ENCODE measurements around the gene PRDM16. TPM values are rescaled to one million over a fixed set of nuclear protein-coding genes. Genes with fewer than 3 reads are reported as not detected.

The PRDM16 gene
- total RNA-seq, 2 donors from 2014 or later, result 0.79 to 6.1 TPM

GRCh38 chr1:3151456-3151855, 82.5 kb downstream of the PRDM16 start:
- Histone ChIP-seq H3K9ac (ENCODE audit: low read depth in 2 of 2, low read length in 2 of 2) (no peak overlapping the region), H3K36me3 (no peaks in the 10 kb centered on the region), H3K4me1 (no peaks in the 10 kb centered on the region), H3K4me3 (no peak overlapping the region), H3K27ac (no peak overlapping the region), H3K9me3 (no peaks in the 10 kb centered on the region), H3K27me3 (no peaks in the 10 kb centered on the region)
- TF ChIP-seq, protein P1, sequence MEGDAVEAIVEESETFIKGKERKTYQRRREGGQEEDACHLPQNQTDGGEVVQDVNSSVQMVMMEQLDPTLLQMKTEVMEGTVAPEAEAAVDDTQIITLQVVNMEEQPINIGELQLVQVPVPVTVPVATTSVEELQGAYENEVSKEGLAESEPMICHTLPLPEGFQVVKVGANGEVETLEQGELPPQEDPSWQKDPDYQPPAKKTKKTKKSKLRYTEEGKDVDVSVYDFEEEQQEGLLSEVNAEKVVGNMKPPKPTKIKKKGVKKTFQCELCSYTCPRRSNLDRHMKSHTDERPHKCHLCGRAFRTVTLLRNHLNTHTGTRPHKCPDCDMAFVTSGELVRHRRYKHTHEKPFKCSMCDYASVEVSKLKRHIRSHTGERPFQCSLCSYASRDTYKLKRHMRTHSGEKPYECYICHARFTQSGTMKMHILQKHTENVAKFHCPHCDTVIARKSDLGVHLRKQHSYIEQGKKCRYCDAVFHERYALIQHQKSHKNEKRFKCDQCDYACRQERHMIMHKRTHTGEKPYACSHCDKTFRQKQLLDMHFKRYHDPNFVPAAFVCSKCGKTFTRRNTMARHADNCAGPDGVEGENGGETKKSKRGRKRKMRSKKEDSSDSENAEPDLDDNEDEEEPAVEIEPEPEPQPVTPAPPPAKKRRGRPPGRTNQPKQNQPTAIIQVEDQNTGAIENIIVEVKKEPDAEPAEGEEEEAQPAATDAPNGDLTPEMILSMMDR (IDR thresholded peaks at IDR 0.05), result no peak
- DNase-seq, result no peak
- intact Hi-C loops (cut with DNase I), result no loop called here

DNA sequence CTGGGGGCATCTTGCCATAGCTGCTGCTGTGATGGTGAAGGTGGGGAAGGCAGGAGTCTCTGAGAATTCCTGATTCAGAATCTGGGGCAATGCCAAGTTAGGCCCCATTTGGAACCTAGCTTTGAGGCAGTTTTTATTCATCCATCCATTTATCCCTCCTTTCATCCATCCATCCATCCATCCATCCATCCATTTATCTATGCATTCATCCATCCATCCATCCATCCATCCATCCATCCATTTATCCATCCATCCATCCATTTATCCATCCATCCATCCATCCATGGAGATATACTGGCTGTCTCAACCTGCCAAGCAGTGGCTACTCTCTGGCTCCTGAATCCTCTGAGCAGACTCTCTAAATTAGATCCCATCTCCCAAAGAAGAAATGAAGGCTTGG, 83.1 kb downstream of the PRDM16 start:
- Histone ChIP-seq H3K4me1 (no peaks in the 10 kb centered on the region), H3K36me3 (no peaks in the 10 kb centered on the region), H3K9ac (ENCODE audit: low read depth in 2 of 2, low read length in 2 of 2) (no peak overlapping the region), H3K27me3 (no peaks in the 10 kb centered on the region), H3K4me3 (no peak overlapping the region), H3K9me3 (no peaks in the 10 kb centered on the region), H3K27ac (no peak overlapping the region)
- TF ChIP-seq, protein P1 (IDR thresholded peaks at IDR 0.05), result no peak
- intact Hi-C loops (cut with DNase I), result no loop called here
- DNase-seq, result no peak

GRCh38 chr1:3153197-3153596, 84.2 kb downstream of the PRDM16 start:
- Histone ChIP-seq H3K4me1 (no peaks in the 10 kb centered on the region), H3K27me3 (no peaks in the 10 kb centered on the region)
- no peak for DNase-seq

GRCh38 chr1:3153902-3154795, 85.1 kb downstream of the PRDM16 start:
- Histone ChIP-seq H3K4me1 (no peaks in the 10 kb centered on the region), H3K4me3 (no peak overlapping the region), H3K9me3 (no peaks in the 10 kb centered on the region), H3K27me3 (no peaks in the 10 kb centered on the region), H3K27ac (no peak overlapping the region), H3K9ac (ENCODE audit: low read depth in 2 of 2, low read length in 2 of 2) (no peak overlapping the region), H3K36me3 (no peaks in the 10 kb centered on the region)
- DNase-seq, result no peak
- TF ChIP-seq, protein P1 (IDR thresholded peaks at IDR 0.05), result no peak
- intact Hi-C loops (cut with DNase I), result no loop called here

More at GRCh38 chr1:3153197-3153596, 84.2 kb downstream of the PRDM16 start:
- H3K27ac ChIP-seq, result no peak overlapping the region
- H3K9ac ChIP-seq (ENCODE audit: low read depth in 2 of 2, low read length in 2 of 2), result no peak overlapping the region
- H3K36me3 ChIP-seq, result no peaks in the 10 kb centered on the region
- no peaks in the 10 kb centered on the region for H3K9me3 ChIP-seq
- no peak overlapping the region for H3K4me3 ChIP-seq
- intact Hi-C loops (cut with DNase I), result no loop called here
- TF ChIP-seq, protein P1 (IDR thresholded peaks at IDR 0.05), result no peak

GRCh38 chr1:3155056-3155925, 86.3 kb downstream of the PRDM16 start:
- Histone ChIP-seq H3K9me3 (no peaks in the 10 kb centered on the region), H3K36me3 (no peaks in the 10 kb centered on the region), H3K4me3 (no peak overlapping the region), H3K27me3 (no peaks in the 10 kb centered on the region), H3K27ac (no peak overlapping the region), H3K4me1 (no peaks in the 10 kb centered on the region), H3K9ac (ENCODE audit: low read depth in 2 of 2, low read length in 2 of 2) (no peak overlapping the region)
- intact Hi-C loops (cut with DNase I), result no loop called here
- TF ChIP-seq, protein P1 (IDR thresholded peaks at IDR 0.05), result no peak
- no peak for DNase-seq

Measured in colonic mucosa (tissue), 4 donors.